ENCODE measurements around the gene PLA2G6. TPM values are rescaled to one million over a fixed set of nuclear protein-coding genes. Genes with fewer than 3 reads are reported as not detected.

PLA2G6 gene
- total and polyA plus RNA-seq, 9 of the 15 experiments (the other 6 are each of a cell fraction or from before 2014, with no cell fraction given): 0.11 to 12.2 (median 9.7) TPM

- FAIRE-seq: no peak
- in situ Hi-C loops (cut with MboI): no loop called here
- BruUV-seq (replicated peaks): no TSS peak
These were observed 45.0 kb downstream of the PLA2G6 start for GRCh38 chr22:38136607-38137006.

More at GRCh38 chr22:38136607-38137006, 45.0 kb downstream of the PLA2G6 start:
- no peak overlapping the region for H2AFZ ChIP-seq (ENCODE audit: low read depth, low read length)
- no peak overlapping the region; a peak in 1 of 4 replicates for H3K9ac ChIP-seq (ENCODE audit: insufficient read depth in 1 of 2, low read depth in 2 of 2, low read length in 2 of 2)
- no peaks in the 10 kb centered on the region for H3K9me1 ChIP-seq (ENCODE audit: control insufficient read depth, insufficient read depth, low read length)
- TF ChIP-seq RBM25 (IDR thresholded peaks at IDR 0.05; ENCODE audit: low read depth, low read length, severe bottlenecking): no peak
- no peak for TF ChIP-seq HDAC2 (IDR thresholded peaks at IDR 0.05)
- TF ChIP-seq ZC3H4 (CRISPR knock-in tag; IDR thresholded peaks at IDR 0.05; ENCODE audit: borderline replicate concordance): no peak
- peak; percentile 51; the same call in 1 of the 2 replicates for TF ChIP-seq ZNF384 (IDR thresholded peaks at IDR 0.05; ENCODE audit: low read depth, low read length)
- no peak for TF ChIP-seq TGIF2 (CRISPR knock-in tag; IDR thresholded peaks at IDR 0.05)
- no peak for TF ChIP-seq ESRRA (IDR thresholded peaks at IDR 0.05; ENCODE audit: borderline replicate concordance, low read depth)
- TF ChIP-seq CTCF (IDR thresholded peaks at IDR 0.05 in 2 of 3, conservative IDR thresholded peaks at IDR 0.05 in 1 of 3; ENCODE audit: insufficient read depth in 2 of 3, low read depth in 1 of 3, low read length in 3 of 3): no peak
- no peak for TF ChIP-seq PHF8 (IDR thresholded peaks at IDR 0.05; ENCODE audit: borderline replicate concordance, low read length)
- no peak for TF ChIP-seq RAD51 (IDR thresholded peaks at IDR 0.05; ENCODE audit: borderline replicate concordance, low read depth)
- no peak for TF ChIP-seq HNRNPH1 (optimal IDR thresholded peaks at IDR 0.05; ENCODE audit: low read depth, low read length)
- TF ChIP-seq ZBTB40 (IDR thresholded peaks at IDR 0.05): peak; percentile 39; the same call in 1 of the 2 replicates
- no peak; the same call in 1 of the 2 replicates for TF ChIP-seq ZBTB40 (CRISPR knock-in tag; IDR thresholded peaks at IDR 0.05)
- H3K4me2 ChIP-seq (ENCODE audit: insufficient read depth, low read length): no peak overlapping the region
- CTCF ChIA-PET (ENCODE audit: low intra/inter-chr PET ratio): no interaction called here
- no peaks in the 10 kb centered on the region for H3K36me3 ChIP-seq (ENCODE audit: control insufficient read depth, insufficient read depth, low read length)
- no peaks in the 10 kb centered on the region for H3K79me2 ChIP-seq (ENCODE audit: control insufficient read depth, insufficient read depth, low read length)
- H3K9me3 ChIP-seq (replicated peaks; ENCODE audit: control insufficient read depth, insufficient read depth, low read depth, low read length): no peaks in the 10 kb centered on the region
- H3K27ac ChIP-seq (ENCODE audit: extremely low read depth, low read depth, low read length): no peak overlapping the region
- H3K27me3 ChIP-seq (ENCODE audit: control insufficient read depth in 2 of 2, insufficient read depth in 2 of 2, low read length in 2 of 2): no peaks in the 10 kb centered on the region
- intact Hi-C loops (cut with micrococcal nuclease): no loop called here
- H4K20me1 ChIP-seq (replicated peaks; ENCODE audit: control insufficient read depth, insufficient read depth, low read length): no peaks in the 10 kb centered on the region
- no peak for ATAC-seq
- WGBS (ENCODE audit: insufficient coverage, low coverage, missing lambda C conversion rate): 83% methylated on average over 1 of the region's 1 CpG
- peaks cover 5 to 13% of the 10 kb centered on the region in 2 experiments; a peak in 3 of 5 replicates for H3K4me1 ChIP-seq (replicated peaks in 1 of 2; ENCODE audit: control insufficient read depth in 2 of 2, insufficient read depth in 2 of 2, low read length in 2 of 2)
- POLR2A ChIA-PET: no interaction called here
- no peak overlapping the region for H3K4me3 ChIP-seq
- no peak for DNase-seq (ENCODE audit: extremely low read depth in 1 of 4, low spot score in 3 of 4)

Data from K562 (cell line).